NCI-H1105 (cell line): ENCODE measurements around the gene HIF3A.
"Not testable (repeated sequence)": the region's sequence is repeated elsewhere in the genome, so short reads cannot be mapped to it uniquely, and the experiment has no call there.

Experiments used
- DNase-seq: peaks from one replicate; lab custom pipeline; 2025; lab: John Stamatoyannopoulos, UW

HIF3A gene

GRCh38 chr19:46296722-46297461 lies at the start of gene HIF3A:
TSS of gene HIF3A (plus strand) at chr19:46297042. CDS start at chr19:46297077, 35 bp downstream.
- peak; percentile 82 for DNase-seq

GRCh38 chr19:46250076-46250735 lies 46.6 kb upstream of the HIF3A start:
- no peak for DNase-seq

GRCh38 chr19:46251416-46251815 lies 45.4 kb upstream of the HIF3A start:
- DNase-seq, result no peak

- no peak for DNase-seq
Observed at GRCh38 chr19:46254776-46255175, 42.1 kb upstream of the HIF3A start.

GRCh38 chr19:46256855-46257254 lies 40.0 kb upstream of the HIF3A start:
- DNase-seq, result no peak

GRCh38 chr19:46261501-46261900 lies 35.3 kb upstream of the HIF3A start:
- not testable (repeated sequence) for DNase-seq

- DNase-seq, result not testable (repeated sequence)
Observed at GRCh38 chr19:46262684-46263296, 34.1 kb upstream of the HIF3A start.

GRCh38 chr19:46264801-46265200 lies 32.0 kb upstream of the HIF3A start:
- not testable (repeated sequence) for DNase-seq

GRCh38 chr19:46265217-46265828 lies 31.5 kb upstream of the HIF3A start:
- peak; percentile 62 for DNase-seq

GRCh38 chr19:46269101-46269500 lies 27.7 kb upstream of the HIF3A start:
- no peak for DNase-seq

- DNase-seq, result no peak
Observed at GRCh38 chr19:46270521-46271256, 26.2 kb upstream of the HIF3A start.

GRCh38 chr19:46271481-46272197 lies 25.2 kb upstream of the HIF3A start:
- no peak for DNase-seq

GRCh38 chr19:46273931-46274330 lies 22.9 kb upstream of the HIF3A start:
- not testable (repeated sequence) for DNase-seq

- DNase-seq, result no peak
Observed at GRCh38 chr19:46279177-46279576, 17.7 kb upstream of the HIF3A start.

- DNase-seq, result no peak
Observed at GRCh38 chr19:46283771-46284170, 13.1 kb upstream of the HIF3A start.

- no peak for DNase-seq
Observed at GRCh38 chr19:46284635-46285034, 12.2 kb upstream of the HIF3A start.

GRCh38 chr19:46287585-46287984 lies 9.3 kb upstream of the HIF3A start:
- no peak for DNase-seq

GRCh38 chr19:46288896-46289588 lies 7.8 kb upstream of the HIF3A start:
- no peak for DNase-seq

- no peak for DNase-seq
Observed at GRCh38 chr19:46289724-46290619, 6.9 kb upstream of the HIF3A start.

GRCh38 chr19:46291829-46292228 lies 5.0 kb upstream of the HIF3A start:
- no peak for DNase-seq
